ENCODE measurements around the gene SLC12A7.

DNA sequence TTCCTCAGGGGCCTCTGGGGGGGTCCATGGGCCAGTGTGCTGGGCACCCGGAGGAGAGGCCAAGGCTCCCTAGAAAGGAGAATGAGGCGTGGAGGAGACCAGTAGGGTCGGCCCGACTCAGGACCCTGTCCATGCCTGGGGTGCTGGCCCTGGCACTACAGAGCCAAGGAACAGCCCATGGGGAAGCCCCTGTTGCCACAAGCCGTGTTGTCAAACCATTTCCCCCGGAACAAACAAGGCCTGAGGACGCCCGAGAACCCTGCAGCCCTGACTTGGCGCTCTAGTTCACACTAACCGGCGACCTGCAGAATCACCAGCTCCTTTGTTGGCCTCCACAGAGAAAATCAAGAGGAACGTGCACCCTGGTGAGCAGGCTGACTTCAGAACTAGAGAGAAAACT lies 41.6 kb upstream of the SLC12A7 start:
- TF ChIP-seq, protein P1, sequence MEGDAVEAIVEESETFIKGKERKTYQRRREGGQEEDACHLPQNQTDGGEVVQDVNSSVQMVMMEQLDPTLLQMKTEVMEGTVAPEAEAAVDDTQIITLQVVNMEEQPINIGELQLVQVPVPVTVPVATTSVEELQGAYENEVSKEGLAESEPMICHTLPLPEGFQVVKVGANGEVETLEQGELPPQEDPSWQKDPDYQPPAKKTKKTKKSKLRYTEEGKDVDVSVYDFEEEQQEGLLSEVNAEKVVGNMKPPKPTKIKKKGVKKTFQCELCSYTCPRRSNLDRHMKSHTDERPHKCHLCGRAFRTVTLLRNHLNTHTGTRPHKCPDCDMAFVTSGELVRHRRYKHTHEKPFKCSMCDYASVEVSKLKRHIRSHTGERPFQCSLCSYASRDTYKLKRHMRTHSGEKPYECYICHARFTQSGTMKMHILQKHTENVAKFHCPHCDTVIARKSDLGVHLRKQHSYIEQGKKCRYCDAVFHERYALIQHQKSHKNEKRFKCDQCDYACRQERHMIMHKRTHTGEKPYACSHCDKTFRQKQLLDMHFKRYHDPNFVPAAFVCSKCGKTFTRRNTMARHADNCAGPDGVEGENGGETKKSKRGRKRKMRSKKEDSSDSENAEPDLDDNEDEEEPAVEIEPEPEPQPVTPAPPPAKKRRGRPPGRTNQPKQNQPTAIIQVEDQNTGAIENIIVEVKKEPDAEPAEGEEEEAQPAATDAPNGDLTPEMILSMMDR (IDR thresholded peaks at IDR 0.05 in 8 of 11, conservative IDR thresholded peaks at IDR 0.05 in 3 of 11): no peak
- no peak for TF ChIP-seq POLR2AphosphoS5 (IDR thresholded peaks at IDR 0.05)

Data from spleen (tissue), 7 donors.